ENCODE results near the gene CMIP.

DNA sequence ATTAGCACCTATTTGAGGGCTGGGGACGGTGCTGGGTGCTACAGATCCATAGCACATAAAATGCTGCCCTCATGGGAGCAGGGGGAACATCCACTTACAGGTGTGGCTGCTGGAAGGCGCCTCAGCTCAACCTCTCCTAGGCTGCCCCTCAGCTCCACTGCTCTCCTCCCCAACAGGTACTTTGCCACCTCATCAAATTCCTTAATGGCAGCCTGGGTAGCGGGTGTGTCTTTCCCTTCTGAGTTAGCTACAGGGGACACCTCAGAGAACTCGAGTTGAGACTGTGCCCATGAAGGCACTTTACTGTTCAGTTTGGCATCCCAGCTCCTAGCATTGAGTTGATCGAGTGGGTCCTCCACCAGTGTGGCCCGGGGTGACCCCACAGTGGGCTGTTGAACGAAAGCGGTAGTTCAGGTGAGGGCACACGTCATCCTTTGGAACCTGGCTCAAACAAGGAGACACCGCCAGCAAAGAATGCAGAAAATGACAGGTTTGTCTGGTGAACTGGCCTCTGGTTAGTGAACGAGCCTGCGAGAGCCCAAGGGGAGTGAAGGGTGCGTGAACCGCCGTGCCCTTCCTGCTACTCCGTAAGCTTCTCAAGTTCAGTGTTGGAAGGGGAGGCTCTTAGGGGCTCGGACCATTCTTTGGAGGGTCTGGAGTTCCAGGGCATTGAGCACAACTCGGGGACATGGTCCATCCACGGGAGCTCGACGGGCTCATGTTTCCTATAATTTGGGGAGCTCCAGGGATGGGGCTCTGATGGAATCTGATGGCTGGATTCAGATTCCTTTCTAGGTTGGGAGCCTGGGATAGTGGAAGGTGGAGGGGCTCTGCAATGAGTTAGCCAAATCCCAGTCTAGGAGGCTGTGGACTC, 3.5 kb upstream of the CMIP start:
- TF ChIP-seq GATA3 (IDR thresholded peaks at IDR 0.05; ENCODE audit: low read depth, low read length) (no peak), GATA2 (IDR thresholded peaks at IDR 0.05; ENCODE audit: low read depth, low read length) (no peak)

Data from SH-SY5Y (cell line).